ENCODE data around the gene TMEM178B. TPM values are rescaled to one million over a fixed set of nuclear protein-coding genes. Genes with fewer than 3 reads are reported as not detected.

The TMEM178B gene
- polyA plus RNA-seq, 4 donors, result 0.30 to 0.69 TPM; not detected in 2

DNA sequence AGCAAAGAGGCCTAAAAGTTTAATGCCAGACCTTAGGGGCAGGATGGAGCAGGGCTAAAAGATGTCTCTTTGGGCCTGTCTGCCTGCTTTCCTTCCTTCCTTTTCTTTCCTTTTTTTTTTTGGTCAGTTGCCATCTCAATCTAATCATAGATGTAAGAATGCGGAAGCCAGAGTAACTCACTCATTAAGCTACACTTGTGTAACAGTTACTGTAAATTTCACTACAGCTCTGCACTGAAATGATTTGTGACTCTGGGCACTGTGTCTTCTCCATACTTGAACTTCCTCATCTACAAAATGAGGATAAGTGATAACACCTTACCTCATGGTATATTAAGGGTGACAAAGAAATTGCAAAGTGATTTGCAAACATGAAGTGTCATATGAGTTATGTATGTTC lies 401.8 kb downstream of the TMEM178B start:
- 80 to 85% (median 83%) methylated on average over 1 of the region's 1 CpG for WGBS, 3 donors
- DNase-seq (no peak), FAIRE-seq (no peak)
- H3K27ac ChIP-seq (ENCODE audit: low read depth in 1 of 3, low read length in 2 of 3), result no peak overlapping the region
- H3K36me3 ChIP-seq (ENCODE audit: control insufficient read depth in 3 of 3, insufficient read depth in 2 of 3, low read depth in 1 of 3, low read length in 3 of 3), result no peaks in the 10 kb centered on the region
- H3K4me3 ChIP-seq (ENCODE audit: low read depth in 1 of 3, low read length in 3 of 3), result no peak overlapping the region
- H3K4me1 ChIP-seq (ENCODE audit: control insufficient read depth in 3 of 3, insufficient read depth in 2 of 3, low read depth in 1 of 3, low read length in 2 of 3), result no peaks in the 10 kb centered on the region
- no peaks in the 10 kb centered on the region for H3K9me3 ChIP-seq (ENCODE audit: control insufficient read depth in 2 of 2, insufficient read depth in 1 of 2, low read depth in 1 of 2, low read length in 1 of 2)
- H3K27me3 ChIP-seq (ENCODE audit: control insufficient read depth in 3 of 3, insufficient read depth in 3 of 3, low read length in 3 of 3), result peaks cover 0 to 7% (median 0%) of the 10 kb centered on the region in 3 donors

DNA sequence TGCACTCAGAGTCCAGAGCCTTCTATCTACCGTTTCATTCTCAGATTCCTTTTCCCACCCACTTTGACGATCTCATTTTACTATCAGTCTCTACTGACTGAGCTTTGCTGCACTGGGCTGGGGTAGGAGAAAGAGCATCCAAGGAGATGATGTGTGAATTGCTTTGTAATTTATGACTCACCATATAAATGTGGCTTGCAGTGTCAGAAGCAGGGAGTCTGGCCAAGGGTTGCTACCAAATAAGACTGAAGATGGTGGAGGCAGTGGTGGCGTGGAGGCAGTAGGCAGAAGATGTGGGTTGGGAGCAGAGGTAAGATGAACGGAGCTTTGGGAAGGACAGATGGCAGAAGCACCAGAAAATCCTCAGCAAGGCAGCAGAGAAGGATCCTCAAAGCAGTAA lies 404.0 kb downstream of the TMEM178B start:
- DNase-seq (no peak), FAIRE-seq (no peak)
- Histone ChIP-seq H3K36me3 (ENCODE audit: control insufficient read depth in 3 of 3, insufficient read depth in 2 of 3, low read depth in 1 of 3, low read length in 3 of 3) (no peaks in the 10 kb centered on the region), H3K9me3 (ENCODE audit: control insufficient read depth in 2 of 2, insufficient read depth in 1 of 2, low read depth in 1 of 2, low read length in 1 of 2) (no peaks in the 10 kb centered on the region), H3K4me1 (ENCODE audit: control insufficient read depth in 3 of 3, insufficient read depth in 2 of 3, low read depth in 1 of 3, low read length in 2 of 3) (no peaks in the 10 kb centered on the region), H3K4me3 (ENCODE audit: low read depth in 1 of 3, low read length in 3 of 3) (no peak overlapping the region), H3K27ac (ENCODE audit: low read depth in 1 of 3, low read length in 2 of 3) (no peak overlapping the region), H3K27me3 (ENCODE audit: control insufficient read depth in 3 of 3, insufficient read depth in 3 of 3, low read length in 3 of 3) (peaks cover 0 to 12% (median 0%) of the 10 kb centered on the region in 3 donors)
- 57 to 74% (median 58%) methylated on average over 4 of the region's 4 CpGs for whole genome bisulfite sequencing, 3 donors

DNA sequence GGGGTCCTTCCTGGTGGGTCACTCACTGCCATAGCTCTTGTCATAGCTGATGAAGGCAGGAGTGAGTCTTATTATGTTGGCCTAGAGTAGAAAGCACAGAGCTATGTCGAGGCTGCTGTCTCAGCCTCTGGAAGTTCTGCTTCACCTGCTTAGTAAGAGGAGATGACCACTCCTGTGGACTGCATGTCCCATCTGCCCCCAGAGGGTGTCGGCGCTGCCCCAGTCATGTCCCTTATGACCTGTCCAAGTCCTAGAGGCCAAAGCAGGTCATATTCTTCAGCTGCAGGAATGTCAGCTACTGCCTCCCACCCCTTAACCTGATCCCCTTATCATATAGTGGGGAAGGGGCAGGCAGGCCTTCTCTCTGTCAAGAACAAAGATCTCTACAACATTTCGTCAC lies 405.0 kb downstream of the TMEM178B start:
- Histone ChIP-seq H3K4me1 (ENCODE audit: control insufficient read depth in 3 of 3, insufficient read depth in 2 of 3, low read depth in 1 of 3, low read length in 2 of 3) (no peaks in the 10 kb centered on the region), H3K9me3 (ENCODE audit: control insufficient read depth in 2 of 2, insufficient read depth in 1 of 2, low read depth in 1 of 2, low read length in 1 of 2) (no peaks in the 10 kb centered on the region), H3K36me3 (ENCODE audit: control insufficient read depth in 3 of 3, insufficient read depth in 2 of 3, low read depth in 1 of 3, low read length in 3 of 3) (no peaks in the 10 kb centered on the region), H3K4me3 (ENCODE audit: low read depth in 1 of 3, low read length in 3 of 3) (no peak overlapping the region), H3K27ac (ENCODE audit: low read depth in 1 of 3, low read length in 2 of 3) (no peak overlapping the region), H3K27me3 (ENCODE audit: control insufficient read depth in 3 of 3, insufficient read depth in 3 of 3, low read length in 3 of 3) (peaks cover 0 to 12% (median 0%) of the 10 kb centered on the region in 3 donors)
- WGBS, 3 donors, result 82 to 88% (median 86%) methylated on average over 4 of the region's 4 CpGs
- no peak for FAIRE-seq
- DNase-seq, result no peak

DNA sequence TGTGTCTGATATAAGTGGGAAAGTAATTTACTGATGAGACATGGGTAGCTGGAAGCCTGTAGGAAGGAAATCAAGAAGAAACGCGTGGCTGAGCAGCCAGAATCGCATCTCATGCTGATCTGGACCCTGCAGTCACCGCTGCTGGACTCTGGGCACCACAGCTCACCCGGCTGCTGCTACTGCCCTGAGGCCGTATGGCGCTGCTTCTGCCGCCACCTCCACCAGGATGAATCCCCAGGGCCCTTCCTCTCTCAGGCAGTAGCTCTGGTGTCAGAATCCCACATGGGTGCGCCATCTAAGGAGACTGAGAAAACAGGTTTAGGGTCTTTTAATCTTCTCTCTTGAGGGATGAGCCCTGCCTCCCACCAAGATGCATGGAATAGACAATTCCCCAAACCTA lies 407.1 kb downstream of the TMEM178B start:
- no peaks in the 10 kb centered on the region for H3K36me3 ChIP-seq (ENCODE audit: control insufficient read depth in 3 of 3, insufficient read depth in 2 of 3, low read depth in 1 of 3, low read length in 3 of 3)
- no peak overlapping the region for H3K4me3 ChIP-seq (ENCODE audit: low read depth in 1 of 3, low read length in 3 of 3)
- no peaks in the 10 kb centered on the region for H3K9me3 ChIP-seq (ENCODE audit: control insufficient read depth in 2 of 2, insufficient read depth in 1 of 2, low read depth in 1 of 2, low read length in 1 of 2)
- peaks cover 0 to 12% (median 0%) of the 10 kb centered on the region in 3 donors for H3K27me3 ChIP-seq (ENCODE audit: control insufficient read depth in 3 of 3, insufficient read depth in 3 of 3, low read length in 3 of 3)
- H3K27ac ChIP-seq (ENCODE audit: low read depth in 1 of 3, low read length in 2 of 3), result no peak overlapping the region
- FAIRE-seq (no peak), DNase-seq (no peak)
- 86 to 90% (median 88%) methylated on average over 9 of the region's 9 CpGs for WGBS, 3 donors
- no peaks in the 10 kb centered on the region for H3K4me1 ChIP-seq (ENCODE audit: control insufficient read depth in 3 of 3, insufficient read depth in 2 of 3, low read depth in 1 of 3, low read length in 2 of 3)

DNA sequence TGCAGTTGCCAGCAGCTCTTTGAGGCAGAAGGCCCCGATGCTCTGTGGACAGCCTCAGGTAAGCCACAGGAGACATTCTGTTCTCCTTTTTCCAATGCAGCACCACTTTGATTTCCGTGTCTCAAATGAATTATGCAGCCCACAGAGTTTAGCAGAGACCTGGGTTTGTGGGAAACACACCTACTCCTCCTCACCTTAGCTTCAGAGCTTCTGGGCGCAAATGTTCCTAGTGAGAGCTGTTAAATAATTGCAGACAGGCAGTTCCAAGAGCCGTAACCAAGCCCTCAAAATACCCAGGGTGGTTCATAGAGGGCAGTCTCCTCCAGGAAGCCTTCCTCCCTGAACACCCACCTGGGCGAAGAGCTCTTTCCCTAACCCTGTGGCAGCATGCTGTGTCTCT lies 408.1 kb downstream of the TMEM178B start:
- H3K36me3 ChIP-seq (ENCODE audit: control insufficient read depth in 3 of 3, insufficient read depth in 2 of 3, low read depth in 1 of 3, low read length in 3 of 3), result no peaks in the 10 kb centered on the region
- H3K27me3 ChIP-seq (ENCODE audit: control insufficient read depth in 3 of 3, insufficient read depth in 3 of 3, low read length in 3 of 3), result peaks cover 0 to 7% (median 0%) of the 10 kb centered on the region in 3 donors
- no peak overlapping the region for H3K4me3 ChIP-seq (ENCODE audit: low read depth in 1 of 3, low read length in 3 of 3)
- DNase-seq (no peak), FAIRE-seq (no peak)
- H3K27ac ChIP-seq (ENCODE audit: low read depth in 1 of 3, low read length in 2 of 3), result no peak overlapping the region
- no peaks in the 10 kb centered on the region for H3K9me3 ChIP-seq (ENCODE audit: control insufficient read depth in 2 of 2, insufficient read depth in 1 of 2, low read depth in 1 of 2, low read length in 1 of 2)
- no peaks in the 10 kb centered on the region for H3K4me1 ChIP-seq (ENCODE audit: control insufficient read depth in 3 of 3, insufficient read depth in 2 of 3, low read depth in 1 of 3, low read length in 2 of 3)
- 77 to 87% (median 87%) methylated on average over 5 of the region's 5 CpGs for WGBS, 3 donors

DNA sequence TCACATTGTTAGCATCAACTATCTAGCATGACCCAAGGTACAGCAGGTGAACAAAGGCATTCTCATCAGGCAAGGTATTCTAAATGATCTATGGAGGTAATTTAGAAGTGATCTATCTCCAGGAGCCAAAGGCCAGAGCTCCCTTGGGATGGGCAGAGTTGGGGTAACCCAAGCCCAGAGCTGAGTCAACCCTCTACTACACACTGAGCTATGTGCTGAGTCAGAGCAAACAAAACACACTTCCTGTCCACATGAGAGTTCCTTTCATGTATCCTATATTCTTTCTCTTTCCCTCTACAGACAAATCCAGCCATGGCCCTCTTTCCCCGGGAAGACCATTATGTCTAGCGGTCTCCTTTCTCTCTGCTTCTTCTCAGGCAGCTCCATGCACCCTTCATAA lies 409.2 kb downstream of the TMEM178B start:
- FAIRE-seq, result no peak
- Histone ChIP-seq H3K4me3 (ENCODE audit: low read depth in 1 of 3, low read length in 3 of 3) (no peak overlapping the region), H3K36me3 (ENCODE audit: control insufficient read depth in 3 of 3, insufficient read depth in 2 of 3, low read depth in 1 of 3, low read length in 3 of 3) (no peaks in the 10 kb centered on the region), H3K27me3 (ENCODE audit: control insufficient read depth in 3 of 3, insufficient read depth in 3 of 3, low read length in 3 of 3) (peaks cover 0 to 7% (median 0%) of the 10 kb centered on the region in 3 donors), H3K27ac (ENCODE audit: low read depth in 1 of 3, low read length in 2 of 3) (no peak overlapping the region), H3K9me3 (ENCODE audit: control insufficient read depth in 2 of 2, insufficient read depth in 1 of 2, low read depth in 1 of 2, low read length in 1 of 2) (no peaks in the 10 kb centered on the region), H3K4me1 (ENCODE audit: control insufficient read depth in 3 of 3, insufficient read depth in 2 of 3, low read depth in 1 of 3, low read length in 2 of 3) (no peaks in the 10 kb centered on the region)
- DNase-seq, result no peak
- WGBS, 3 donors, result 85 to 94% (median 91%) methylated on average over 2 of the region's 2 CpGs

DNA sequence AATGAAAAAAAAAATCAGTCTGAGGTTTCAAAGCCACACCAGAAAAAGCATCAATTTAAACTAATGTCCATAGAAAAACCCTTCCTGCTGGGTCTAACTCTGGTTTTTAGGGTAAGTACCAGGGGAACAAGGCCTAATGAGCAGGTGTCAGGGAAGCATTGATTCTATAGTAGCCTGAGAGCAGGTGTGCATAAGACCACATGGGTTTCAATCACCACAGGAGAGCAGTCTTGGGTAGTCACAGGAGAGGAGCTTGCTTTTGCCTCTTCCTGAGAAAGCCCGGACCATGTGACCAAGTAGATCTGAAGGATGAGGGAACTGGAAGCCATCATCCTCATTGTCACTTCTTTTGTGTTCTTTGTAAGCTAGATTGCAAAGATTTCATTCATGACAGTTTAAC lies 411.0 kb downstream of the TMEM178B start:
- Histone ChIP-seq H3K36me3 (ENCODE audit: control insufficient read depth in 3 of 3, insufficient read depth in 2 of 3, low read depth in 1 of 3, low read length in 3 of 3) (no peaks in the 10 kb centered on the region), H3K27ac (ENCODE audit: low read depth in 1 of 3, low read length in 2 of 3) (no peak overlapping the region), H3K27me3 (ENCODE audit: control insufficient read depth in 3 of 3, insufficient read depth in 3 of 3, low read length in 3 of 3) (peaks cover 0 to 7% (median 0%) of the 10 kb centered on the region in 3 donors), H3K4me1 (ENCODE audit: control insufficient read depth in 3 of 3, insufficient read depth in 2 of 3, low read depth in 1 of 3, low read length in 2 of 3) (no peaks in the 10 kb centered on the region), H3K9me3 (ENCODE audit: control insufficient read depth in 2 of 2, insufficient read depth in 1 of 2, low read depth in 1 of 2, low read length in 1 of 2) (no peaks in the 10 kb centered on the region), H3K4me3 (ENCODE audit: low read depth in 1 of 3, low read length in 3 of 3) (no peak overlapping the region)
- no peak for DNase-seq
- FAIRE-seq, result no peak
- WGBS, 3 donors, result 65 to 89% (median 81%) methylated on average over 1 of the region's 1 CpG

DNA sequence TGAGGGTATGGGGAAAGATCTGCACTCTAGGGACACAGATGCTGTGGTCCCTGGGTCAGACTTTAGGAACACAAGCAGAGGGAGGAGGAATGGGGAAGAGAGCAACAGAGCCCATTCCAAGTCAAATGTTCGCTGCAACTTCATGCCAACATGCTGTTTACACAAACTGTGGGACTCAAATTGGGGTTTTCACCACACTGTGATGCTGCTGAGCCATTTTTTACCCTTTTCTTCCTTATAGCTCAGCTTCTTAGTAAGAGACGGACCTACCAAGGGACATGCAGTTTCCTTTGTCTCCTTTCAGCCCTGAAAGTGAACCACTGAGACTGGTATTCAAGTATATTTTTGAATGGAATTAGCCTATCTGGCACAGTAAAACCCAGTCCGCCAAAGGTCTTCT lies 413.1 kb downstream of the TMEM178B start:
- Histone ChIP-seq H3K36me3 (ENCODE audit: control insufficient read depth in 3 of 3, insufficient read depth in 2 of 3, low read depth in 1 of 3, low read length in 3 of 3) (no peaks in the 10 kb centered on the region), H3K9me3 (ENCODE audit: control insufficient read depth in 2 of 2, insufficient read depth in 1 of 2, low read depth in 1 of 2, low read length in 1 of 2) (no peaks in the 10 kb centered on the region), H3K4me1 (ENCODE audit: control insufficient read depth in 3 of 3, insufficient read depth in 2 of 3, low read depth in 1 of 3, low read length in 2 of 3) (no peaks in the 10 kb centered on the region), H3K4me3 (ENCODE audit: low read depth in 1 of 3, low read length in 3 of 3) (no peak overlapping the region), H3K27me3 (ENCODE audit: control insufficient read depth in 3 of 3, insufficient read depth in 3 of 3, low read length in 3 of 3) (no peaks in the 10 kb centered on the region), H3K27ac (ENCODE audit: low read depth in 1 of 3, low read length in 2 of 3) (no peak overlapping the region)
- 69 to 77% (median 74%) methylated on average over 3 of the region's 3 CpGs for WGBS, 3 donors
- DNase-seq (no peak), FAIRE-seq (no peak)

DNA sequence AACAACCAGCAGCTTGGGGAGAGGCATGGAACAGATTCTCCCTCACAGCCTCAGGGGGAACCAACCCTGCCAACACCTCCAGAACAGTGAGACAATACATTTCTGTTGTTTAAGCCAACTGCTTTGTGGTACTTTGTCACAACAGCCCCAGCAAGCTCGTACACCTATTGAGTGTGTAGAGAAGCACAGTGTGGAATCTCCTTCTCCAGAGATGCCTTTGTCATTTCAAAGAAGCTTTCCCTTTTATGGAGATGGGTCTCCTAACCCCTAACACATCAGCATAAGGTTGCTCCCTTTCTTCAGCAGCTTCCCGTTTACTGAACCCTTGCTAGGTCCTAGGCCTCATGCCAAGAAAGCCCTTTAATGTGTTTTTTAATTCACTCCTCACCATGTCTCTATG lies 416.6 kb downstream of the TMEM178B start:
- Histone ChIP-seq H3K9me3 (ENCODE audit: control insufficient read depth in 2 of 2, insufficient read depth in 1 of 2, low read depth in 1 of 2, low read length in 1 of 2) (no peaks in the 10 kb centered on the region), H3K4me1 (ENCODE audit: control insufficient read depth in 3 of 3, insufficient read depth in 2 of 3, low read depth in 1 of 3, low read length in 2 of 3) (no peaks in the 10 kb centered on the region), H3K36me3 (ENCODE audit: control insufficient read depth in 3 of 3, insufficient read depth in 2 of 3, low read depth in 1 of 3, low read length in 3 of 3) (no peaks in the 10 kb centered on the region), H3K4me3 (ENCODE audit: low read depth in 1 of 3, low read length in 3 of 3) (no peak overlapping the region), H3K27me3 (ENCODE audit: control insufficient read depth in 3 of 3, insufficient read depth in 3 of 3, low read length in 3 of 3) (peaks cover 0 to 2% (median 0%) of the 10 kb centered on the region in 3 donors), H3K27ac (ENCODE audit: low read depth in 1 of 3, low read length in 2 of 3) (no peak overlapping the region)
- 69 to 80% (median 75%) methylated on average over 2 of the region's 2 CpGs for WGBS, 3 donors
- FAIRE-seq (no peak), DNase-seq (no peak)
